IPS-NIHi11 (cell line): ENCODE measurements around the gene GRK5.

ENCODE experiments used
- DNase-seq: peaks from one replicate; pipeline ENCODE4 v3.0.0; 2012; ENCODE audit warnings: mixed read lengths, low spot score

Gene GRK5

DNA sequence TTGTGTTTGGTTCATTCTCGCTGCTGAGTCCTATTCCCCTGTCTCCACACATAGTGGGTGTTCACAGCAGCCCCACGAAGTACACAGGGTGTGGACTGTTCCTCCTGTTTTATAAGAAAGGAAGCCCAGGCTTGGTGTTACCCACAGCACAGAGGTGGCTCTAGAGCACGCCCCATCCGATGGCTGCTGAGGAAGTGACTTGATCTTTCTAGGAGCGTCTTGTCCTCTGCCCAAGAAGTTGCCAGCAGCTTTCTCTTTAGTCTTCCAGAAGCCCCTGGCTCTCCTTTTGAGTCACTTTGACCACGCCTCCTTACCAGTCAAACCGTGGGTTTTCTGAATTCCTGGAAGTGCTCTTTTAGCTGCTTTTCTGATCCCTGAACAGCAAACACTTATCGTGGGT, 94.0 kb downstream of the GRK5 start:
- DNase-seq, result no peak

DNA sequence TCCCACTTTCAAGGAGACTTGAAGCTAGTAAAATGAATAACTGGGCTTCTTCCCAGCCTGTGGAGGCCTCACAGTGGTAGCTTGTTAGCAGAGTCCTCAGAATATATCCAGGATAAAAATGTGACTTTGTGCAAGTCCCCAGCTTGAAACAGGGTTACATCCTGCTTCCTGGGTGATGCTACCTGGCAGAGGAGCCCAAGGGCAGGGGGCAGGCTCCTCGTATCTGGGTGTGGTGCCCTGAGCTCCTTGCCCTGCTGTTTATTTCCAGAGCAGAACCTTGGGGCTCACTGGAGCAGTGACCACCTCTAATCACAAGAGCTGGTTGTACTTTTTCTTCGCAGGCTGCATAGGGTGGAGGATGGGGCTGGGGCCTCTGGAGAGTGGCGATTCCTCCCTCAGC, 94.8 kb downstream of the GRK5 start:
- DNase-seq, result no peak

DNA sequence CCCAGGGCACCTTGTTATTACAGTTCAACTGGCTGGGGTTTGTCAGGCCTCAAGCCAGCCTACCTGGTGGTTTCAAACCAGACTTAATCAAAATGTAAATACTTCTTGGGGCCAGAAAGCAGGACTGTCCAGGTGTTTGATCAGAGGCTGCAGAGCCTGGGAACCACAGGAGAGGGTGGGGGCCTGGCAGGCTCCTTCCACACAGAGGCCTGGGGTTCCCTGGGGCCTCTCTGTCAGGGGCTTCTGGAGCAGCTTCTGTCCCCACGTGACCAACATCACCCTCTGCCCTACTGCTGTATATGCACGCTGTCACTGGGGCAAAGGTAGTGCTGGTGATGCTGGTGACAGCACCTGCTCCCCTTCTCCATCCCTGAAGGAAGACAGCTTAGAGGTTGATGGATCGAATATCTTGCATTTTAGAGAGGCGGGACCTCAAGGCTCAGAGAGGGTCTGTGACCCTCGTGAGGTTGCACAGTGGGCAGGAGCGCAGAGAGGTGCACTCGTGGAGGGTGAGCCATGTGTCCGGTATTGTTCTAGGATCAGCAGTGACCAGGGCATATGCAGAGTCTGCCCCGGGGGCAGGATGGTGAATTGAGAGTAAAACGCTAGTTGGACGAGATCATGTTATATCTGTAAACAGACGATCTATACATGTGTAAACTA, 95.4 kb downstream of the GRK5 start:
- DNase-seq, result no peak

DNA sequence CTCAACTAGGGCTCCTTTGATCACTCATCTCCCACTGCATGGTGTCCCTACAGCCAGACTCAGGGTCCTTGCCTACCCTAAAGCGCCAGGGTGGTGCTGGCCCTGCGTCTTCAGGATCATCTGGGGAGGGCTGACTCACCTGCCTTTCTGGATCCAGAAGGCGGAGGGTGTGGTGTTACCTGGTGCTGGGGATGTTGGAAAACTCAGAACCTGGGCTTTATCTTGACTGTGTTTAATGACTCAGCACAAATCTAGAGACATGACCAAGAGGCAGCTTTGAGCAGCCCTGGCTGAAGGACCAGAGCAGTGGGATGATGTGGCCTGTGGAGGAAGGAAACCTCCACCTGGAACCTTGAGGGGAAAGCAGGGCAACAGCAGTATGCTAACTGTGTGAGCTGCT, 96.5 kb downstream of the GRK5 start:
- no peak for DNase-seq

DNA sequence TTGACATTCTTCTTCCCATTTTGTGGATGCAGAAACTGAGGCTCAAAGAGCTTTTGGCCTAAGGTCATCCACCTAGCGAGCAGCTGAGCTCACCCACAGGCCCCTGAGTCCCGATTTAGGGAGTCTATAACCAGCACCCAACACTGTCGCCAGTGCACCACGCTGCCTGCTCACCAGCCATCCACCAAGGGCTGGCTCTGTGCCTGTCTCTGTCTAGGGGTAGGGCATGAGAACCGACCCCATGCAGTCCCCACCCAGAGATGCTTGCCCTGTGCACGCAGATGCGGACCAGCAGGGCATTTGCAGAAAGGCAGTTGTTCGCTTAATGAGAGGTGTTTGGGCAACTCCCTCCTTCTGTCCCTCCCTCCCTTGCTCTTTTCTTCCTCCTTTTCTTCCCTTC, 97.2 kb downstream of the GRK5 start:
- no peak for DNase-seq

DNA sequence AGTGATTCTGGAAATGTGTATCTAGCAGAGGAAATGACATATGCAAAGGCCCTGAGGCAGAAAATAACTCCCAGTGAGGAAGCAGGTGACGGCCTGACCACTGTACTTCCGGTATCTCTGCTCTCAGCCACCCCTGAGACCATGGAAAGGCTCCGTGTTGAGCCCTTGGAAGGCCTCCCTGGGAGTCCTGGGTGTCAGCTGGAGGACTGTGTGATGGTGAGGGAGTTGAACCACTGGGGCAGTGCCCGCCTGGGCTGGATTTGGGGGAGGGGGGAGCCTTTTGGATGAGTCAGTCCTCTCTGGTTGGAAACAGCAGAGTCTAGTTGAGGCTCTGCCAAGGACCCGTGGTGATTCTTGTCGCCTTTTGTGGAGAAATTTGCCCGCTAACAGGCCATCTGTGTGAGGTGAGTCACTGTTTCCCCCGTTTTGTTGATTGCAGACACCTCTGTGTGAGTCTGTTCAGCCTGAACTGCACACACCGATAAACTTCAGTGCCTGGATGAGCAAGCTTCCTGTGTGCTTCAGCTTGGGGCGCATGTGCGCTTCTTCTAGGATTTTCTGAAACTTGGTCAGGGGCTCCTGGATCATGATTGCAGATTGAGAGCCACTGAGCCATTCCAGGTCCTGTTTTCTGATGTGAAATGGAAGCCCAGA, 98.6 kb downstream of the GRK5 start:
- DNase-seq, result no peak

DNA sequence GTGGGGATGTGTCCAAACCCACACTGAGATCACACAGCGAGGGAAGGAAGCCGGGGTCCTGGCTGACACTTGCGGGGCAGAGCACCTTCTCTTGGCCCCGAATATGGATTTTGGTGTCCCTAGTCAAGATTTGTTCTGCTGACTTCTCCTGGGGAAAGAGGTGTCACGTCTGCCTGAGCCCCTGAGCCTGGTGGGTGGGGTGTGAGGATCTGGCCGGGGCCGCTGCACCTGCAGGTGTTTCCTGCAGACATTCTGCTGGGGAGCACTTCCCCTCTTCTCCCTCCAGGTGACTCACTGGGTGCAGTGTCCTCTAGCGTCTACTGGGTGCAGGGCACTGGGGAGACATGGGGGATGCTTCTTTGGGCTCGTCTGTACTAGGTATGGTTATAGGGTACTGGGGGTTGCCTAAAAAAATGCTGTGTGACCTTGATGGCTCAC, 99.2 kb downstream of the GRK5 start:
- DNase-seq, result no peak

DNA sequence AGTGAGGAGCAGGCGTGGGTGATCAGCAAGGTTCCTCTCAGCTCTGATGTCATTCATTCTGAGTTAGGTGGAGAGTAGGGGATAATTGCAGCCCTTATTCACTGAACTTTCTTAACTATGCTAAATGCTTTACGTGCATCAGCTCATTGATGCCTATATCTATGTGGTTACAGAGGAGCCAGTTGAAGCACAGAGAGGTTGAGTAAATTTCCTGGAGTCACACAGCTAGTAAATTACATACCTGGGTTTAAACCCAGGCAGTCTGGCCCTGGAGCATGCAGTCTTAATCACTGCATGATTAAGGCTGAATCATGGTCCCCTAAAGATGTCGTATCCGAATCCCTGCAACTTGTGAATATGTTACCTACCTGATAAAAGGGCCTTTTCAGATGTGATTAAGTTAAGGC, 99.6 kb downstream of the GRK5 start:
- no peak for DNase-seq

DNA sequence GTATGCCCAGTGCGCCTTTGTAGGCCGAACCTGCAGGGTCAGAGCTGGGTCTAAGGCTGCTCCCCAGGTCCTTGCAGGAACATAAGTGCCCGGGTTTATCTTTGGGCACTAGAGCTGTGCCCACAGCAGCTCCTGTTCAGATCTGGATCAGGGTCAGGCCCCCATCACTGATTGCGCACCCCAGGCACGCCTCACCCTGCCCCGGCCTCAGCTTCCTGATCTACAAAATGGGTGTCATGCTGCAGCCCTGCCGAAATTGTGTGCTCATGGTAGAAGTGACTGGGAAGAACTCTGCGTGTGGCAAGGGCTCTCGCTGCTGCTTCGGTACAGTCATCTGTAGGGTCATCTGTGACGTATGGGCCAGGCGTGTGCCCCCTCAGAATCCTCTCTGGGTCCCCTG, 100.7 kb downstream of the GRK5 start:
- no peak for DNase-seq

DNA sequence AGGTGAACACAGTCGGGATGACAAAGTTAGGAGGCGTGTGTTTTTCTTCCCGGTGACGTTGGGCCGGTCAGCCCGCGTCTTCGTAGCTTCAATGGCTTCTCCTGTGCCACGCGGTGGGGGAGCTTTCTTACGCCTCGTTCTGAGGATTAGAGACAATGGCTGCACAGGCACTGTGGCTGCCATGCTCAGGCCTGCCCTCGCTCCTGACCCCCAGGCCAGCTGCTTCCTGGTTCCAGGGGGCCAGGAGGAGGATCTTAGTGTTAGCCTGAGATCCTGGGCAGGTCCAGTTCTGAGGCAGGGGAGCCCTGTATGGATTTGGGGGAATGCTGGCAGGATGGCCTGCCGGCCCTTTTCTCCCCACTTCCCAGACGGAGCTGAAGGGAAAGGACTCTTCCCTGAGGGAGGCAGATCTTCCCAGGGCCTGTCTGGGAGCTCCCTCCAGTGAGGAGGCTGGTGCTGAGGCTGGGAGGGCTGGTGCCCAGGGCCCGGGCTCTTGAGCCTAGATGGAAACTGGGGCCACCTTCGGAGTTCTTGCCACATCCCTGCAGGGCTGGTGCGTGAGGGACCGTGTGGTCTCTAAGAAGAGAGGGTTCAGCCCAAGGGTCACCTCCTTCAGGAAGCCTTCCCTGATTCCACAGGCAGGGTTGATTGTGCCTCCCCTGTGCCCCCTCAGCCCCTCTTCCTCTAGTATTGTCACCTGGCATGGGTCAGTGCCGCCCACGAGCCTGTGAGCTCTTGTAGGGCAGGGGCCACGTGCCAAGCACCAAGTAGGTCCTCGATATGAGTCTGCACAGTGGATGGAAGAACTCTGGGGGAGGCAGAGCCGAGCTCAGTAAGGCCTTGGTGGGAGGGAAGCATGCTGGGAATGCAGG, 101.4 kb downstream of the GRK5 start:
- DNase-seq, result no peak

DNA sequence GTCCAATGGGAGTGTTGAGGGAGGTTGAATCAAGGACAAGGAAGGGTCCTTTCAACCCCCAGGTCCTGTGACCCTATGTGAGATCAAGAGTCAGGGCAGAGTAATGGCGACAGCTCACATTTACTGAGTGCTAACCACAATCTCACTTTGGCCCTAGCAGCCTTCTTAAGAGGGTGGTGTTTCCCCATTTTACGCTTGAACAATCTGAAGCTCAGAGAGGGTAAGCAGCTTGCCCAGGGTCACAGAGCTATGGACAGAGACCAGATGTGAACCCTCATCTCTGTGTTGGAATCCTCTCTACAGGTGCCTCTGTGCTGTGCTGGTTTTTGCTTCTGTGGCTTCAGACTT, 102.0 kb downstream of the GRK5 start:
- DNase-seq, result no peak

DNA sequence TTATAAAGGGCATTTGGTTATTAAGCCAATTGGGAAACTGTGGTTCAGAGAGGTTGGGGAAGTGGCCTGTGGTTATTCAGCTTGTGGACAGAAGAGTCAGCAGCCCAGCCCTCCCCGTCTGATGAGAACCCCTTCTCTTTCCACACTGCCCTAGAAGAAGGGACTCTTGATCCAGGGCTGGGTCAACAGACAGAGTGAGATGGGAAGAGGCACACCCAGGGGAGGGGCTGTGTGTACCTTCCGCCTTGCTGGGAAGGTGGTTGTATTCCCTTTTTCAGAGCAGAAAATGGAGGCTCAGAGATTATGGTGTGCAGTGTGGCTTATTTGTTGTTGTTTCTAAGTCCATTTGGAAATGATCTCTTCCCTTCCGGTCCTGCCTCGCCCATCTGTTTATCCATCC, 103.4 kb downstream of the GRK5 start:
- no peak for DNase-seq

DNA sequence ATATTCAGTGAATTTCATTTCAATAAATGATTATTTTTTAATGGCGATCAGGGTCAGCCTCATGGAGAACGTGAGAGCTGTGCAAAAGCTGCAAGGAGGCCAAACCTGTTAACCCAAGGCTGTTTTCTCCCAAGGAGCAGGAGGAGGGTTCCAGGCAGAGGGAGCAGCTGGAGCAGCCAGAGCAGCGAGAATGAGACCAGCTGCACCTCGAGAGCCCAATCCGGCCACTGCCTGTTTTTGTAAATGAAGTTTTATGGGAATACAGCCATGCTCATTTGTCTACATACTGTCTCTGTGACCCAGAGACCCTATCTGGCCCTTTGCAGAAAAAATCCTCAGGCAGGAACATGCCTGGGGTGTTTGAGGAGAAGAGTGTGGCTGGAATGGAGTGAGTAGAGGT, 104.9 kb downstream of the GRK5 start:
- no peak for DNase-seq

DNA sequence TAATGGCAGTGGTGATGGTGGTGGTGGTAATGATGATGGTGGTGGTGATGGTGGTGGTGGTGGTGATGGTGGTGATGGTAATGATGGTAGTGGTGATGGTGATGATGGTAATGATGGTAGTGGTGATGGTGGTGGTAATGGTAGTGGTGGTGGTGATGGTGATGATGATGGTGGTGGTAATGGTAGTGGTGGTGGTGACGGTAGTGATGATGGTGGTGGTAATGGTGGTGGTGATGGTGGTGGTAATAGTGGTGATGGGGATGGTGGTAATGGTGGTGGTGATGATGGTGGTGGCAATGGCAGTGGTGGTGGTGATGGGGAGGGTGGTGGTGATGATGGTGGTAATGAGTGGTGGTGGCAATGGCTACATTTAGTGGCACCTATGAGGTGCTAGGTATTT, 105.7 kb downstream of the GRK5 start:
- no peak for DNase-seq

DNA sequence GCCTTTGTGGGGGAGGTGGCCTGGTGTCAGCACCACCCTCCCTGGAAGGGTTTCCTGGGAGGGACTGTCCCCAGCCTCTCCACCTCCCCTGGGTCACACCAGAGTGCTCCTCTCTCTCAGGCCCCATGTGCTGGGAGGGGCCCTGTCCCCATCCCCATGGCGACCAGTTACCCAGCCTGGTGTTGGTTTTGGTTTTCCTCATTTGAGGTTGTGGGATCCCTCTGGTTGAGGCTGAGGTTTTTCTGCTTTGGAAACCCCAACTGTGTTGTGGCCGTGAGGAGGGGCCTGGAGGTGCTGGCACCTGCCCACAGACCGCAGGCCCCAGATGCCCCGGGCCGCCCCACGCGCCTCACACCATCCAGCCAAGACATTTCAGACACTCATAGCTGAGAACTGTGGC, 106.3 kb downstream of the GRK5 start:
- no peak for DNase-seq

DNA sequence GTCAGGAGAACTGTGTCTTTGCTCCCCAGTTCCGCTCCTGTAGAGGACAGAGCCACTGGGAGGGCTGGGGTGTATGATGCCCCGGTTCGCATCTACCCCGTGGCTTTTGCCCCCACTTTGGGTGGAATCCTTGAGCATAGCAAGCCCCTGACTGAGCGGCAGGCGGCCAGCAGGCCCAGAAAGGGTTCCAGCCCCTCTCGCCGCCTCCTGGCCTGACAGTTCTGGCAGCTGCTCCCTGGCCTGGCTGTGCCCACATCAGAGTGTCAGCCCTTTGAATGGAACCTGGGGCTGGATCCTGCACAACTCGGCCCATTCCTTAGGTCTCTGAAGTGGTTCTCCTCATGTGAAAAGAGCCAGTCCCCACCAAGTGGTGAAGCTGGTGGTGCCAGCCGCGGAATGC, 106.7 kb downstream of the GRK5 start:
- no peak for DNase-seq

DNA sequence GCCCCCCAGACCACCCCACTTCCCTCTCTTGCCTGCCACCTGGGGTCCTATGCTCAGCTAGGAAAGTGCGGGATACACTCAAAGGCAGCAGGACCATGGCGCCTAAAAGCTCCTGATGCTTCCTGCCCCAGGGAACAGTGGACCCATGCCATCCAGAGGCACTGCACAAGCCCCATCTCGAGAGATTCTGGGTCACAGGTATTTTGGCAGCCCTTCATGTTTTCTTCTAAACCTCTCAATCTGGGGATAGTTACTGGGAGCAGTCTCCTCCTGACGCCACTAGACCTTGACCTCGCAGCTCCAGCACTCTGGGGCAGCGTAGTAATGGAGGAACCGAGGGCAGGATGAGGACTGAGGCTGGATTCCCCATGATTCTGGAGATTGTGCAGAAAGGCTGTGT, 107.1 kb downstream of the GRK5 start:
- DNase-seq, result no peak

DNA sequence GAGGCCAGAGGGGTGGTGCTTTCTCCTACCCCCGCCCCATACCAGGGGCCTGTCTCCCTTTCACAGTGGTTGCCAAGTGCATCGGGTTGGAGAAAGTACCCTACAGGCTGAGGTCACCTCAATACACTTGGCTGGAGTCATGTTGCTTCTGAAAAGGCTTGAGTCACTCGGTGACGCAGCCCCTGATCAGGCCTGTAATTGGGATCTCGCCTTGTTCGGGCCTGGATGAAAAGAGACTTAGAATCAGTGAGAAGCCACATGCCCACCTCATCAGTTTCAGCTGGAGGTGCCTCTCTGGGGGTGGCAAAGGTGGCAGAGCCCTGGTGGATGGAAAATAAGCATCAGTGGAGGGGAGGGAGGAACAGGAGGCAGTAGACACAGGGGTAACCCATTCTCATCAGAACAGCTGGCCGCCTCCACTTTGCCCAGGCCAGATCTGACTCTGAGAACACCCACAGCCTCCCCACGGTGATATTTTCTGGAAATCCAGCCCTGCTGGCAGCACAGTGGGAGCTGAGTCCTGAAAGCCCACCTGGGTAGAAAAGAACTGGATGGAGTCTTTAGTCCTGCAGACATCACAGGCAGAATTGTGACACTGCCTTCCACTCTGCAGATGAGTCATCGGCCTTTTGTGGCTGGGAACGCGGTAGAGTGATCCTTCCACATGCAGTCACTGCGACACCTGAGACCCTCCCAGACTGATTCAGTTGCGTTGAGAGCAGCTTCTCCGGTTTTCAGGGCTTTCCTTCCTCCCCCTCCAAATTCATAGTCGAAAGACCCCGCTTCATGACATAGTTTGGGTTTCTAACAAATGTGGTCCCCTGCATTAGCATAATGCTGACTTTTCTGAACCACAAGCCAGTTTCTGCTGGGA, 108.0 kb downstream of the GRK5 start:
- DNase-seq, result peak; percentile 72

DNA sequence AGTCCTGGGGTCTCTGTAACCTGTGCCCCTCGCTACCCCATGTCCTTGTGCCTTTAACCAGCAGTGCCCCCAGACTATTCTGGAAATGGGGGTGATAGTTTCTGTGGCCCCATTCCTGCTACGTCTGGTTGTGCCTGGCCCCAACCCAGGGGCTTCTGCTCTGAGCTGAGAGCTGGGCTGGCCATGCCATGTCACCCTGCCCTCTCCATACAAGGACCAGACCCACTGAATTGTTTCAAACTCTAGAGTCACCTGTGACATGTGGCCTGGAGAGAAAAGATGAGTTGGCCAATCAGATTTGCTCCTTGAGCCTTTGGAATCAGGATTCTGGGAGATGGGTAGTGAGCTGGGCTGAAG, 108.6 kb downstream of the GRK5 start:
- no peak for DNase-seq

DNA sequence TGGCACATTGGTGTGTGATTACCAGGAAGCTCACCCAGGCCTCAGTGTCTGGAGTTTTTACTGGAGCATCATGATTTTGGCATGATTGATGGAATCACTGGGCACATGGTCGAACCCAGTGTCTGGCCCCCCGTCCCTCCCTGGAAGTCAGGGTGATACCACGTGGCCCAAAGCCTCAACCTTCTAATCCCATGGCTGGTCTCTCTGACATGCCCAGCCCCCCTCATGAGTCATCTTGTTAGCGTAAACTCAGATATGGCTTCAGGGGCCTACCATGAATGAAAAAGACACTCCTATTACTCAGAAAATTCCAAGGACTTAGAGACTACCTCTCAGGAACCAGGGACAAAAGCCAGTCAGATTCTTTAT, 109.3 kb downstream of the GRK5 start:
- DNase-seq, result no peak

DNA sequence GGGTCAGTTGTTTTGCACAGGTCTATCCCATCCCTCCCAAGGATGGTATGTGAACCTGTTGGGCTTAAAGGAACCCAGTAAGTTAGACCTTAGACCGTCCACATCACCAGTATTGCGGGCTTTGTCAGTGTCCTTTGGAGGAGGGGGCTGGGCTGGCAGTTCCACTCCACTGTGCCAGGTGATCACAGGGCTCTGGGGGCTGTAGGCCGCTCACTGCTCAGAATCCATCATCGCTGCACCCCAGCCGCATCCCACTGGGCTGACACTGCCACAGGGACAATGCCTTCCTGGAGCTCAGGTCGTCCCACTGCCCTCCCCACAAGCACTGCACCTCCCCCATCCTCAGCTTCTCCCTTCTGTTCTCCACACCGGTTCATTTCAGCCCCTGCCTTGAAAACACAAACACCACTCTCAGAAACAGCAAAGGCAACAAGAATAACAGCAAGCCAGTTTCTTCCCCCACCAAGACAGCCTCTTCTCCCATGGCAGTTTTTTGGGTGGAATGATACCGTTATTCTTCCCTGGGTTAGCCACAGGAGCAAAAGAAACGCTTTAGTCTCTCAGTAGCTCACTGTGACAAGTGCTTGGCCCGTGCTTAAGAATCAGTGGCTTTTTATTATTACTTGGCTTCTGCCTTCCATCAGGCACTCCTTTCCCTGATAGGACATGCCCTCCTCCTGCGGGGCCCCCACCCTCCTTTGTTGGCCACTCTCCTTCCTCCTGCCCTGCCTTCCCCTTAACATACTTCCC, 111.2 kb downstream of the GRK5 start:
- no peak for DNase-seq
